Measurements from ENCODE around the gene AHNAK. TPM values are rescaled to one million over a fixed set of nuclear protein-coding genes. Genes with fewer than 3 reads are reported as not detected.
A peak's percentile ranks its signal among the peaks of the same experiment; 100 is the strongest.
"Not testable (repeated sequence)": the region's sequence is repeated elsewhere in the genome, so short reads cannot be mapped to it uniquely, and the experiment has no call there.

Gene AHNAK
- total RNA-seq, 1 donor from 2014 or later = 432 TPM

DNA sequence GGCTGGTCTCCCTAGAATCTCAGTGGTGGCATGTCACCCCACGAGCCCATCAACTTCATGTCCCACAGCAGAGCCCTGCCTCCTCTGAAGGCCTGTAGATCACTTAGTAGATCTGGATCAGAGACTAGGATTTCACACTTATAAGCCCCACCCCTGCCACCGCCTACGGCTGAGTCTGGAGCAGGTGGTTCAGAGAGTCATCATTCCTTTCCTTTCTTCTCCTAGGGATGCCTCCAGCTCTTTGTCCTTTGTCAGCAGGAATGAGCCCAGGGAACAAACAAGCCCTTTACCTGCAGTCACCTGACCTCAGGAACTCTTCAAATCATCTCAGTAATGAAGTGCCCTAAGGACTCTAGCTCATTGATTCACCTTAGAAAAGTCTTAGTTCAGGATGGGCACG is 90.0 kb downstream of the AHNAK start:
- H3K36me3 ChIP-seq (ENCODE audit: control insufficient read depth in 3 of 3, insufficient read depth in 3 of 3, low read length in 3 of 3) = no peaks in the 10 kb centered on the region
- H3K4me3 ChIP-seq (ENCODE audit: low read length in 3 of 3) = no peak overlapping the region
- no peaks in the 10 kb centered on the region for H3K27me3 ChIP-seq (ENCODE audit: control insufficient read depth in 3 of 3, insufficient read depth in 3 of 3, low read length in 3 of 3)
- no peak overlapping the region for H3K9ac ChIP-seq (ENCODE audit: low read depth in 1 of 3, low read length in 3 of 3)
- peaks cover 0 to 3% (median 0%) of the 10 kb centered on the region in 3 donors for H3K4me1 ChIP-seq (ENCODE audit: control insufficient read depth in 3 of 3, insufficient read depth in 3 of 3, low read length in 3 of 3)
- peaks cover 0 to 2% (median 0%) of the 10 kb centered on the region in 3 donors for H3K9me3 ChIP-seq (ENCODE audit: control insufficient read depth in 3 of 3, low read length in 3 of 3)
- H3K27ac ChIP-seq (ENCODE audit: low read depth, low read length) = no peak overlapping the region

DNA sequence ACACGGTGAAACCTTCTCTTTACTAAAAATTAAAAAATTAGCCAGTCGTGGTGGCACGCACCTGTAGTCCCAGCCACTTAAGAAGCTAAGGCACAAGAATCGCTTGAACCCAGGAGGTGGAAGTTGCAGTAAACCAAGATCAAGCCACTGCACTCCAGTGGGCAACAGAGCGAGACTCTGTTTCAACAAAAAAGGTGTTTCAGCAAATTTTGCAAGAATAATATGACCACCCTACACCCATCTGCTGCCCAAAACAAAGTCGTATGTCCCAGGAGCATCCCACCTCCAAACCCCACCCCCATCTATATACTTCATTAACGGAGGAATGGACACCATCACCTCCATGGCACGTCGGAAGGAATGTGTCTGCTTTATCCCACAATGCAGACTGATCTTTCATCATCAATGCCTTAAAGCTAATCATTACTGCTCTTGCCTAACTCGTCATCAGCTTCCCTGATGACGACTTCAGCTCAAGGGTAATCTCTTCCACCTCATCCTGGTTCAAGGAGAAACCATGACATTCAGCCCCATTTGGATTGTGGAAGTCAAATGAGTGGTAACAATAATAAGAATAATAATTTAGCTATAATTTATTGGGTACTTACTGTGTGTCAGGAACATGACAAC is 93.7 kb downstream of the AHNAK start:
- Histone ChIP-seq H3K4me1 (ENCODE audit: control insufficient read depth in 3 of 3, insufficient read depth in 3 of 3, low read length in 3 of 3) (no peaks in the 10 kb centered on the region), H3K27ac (ENCODE audit: low read depth, low read length) (no peak overlapping the region), H3K4me3 (ENCODE audit: low read length in 3 of 3) (no peak overlapping the region), H3K9ac (ENCODE audit: low read depth in 1 of 3, low read length in 3 of 3) (no peak overlapping the region), H3K9me3 (ENCODE audit: control insufficient read depth in 3 of 3, low read length in 3 of 3) (peaks cover 0 to 2% (median 0%) of the 10 kb centered on the region in 3 donors), H3K36me3 (ENCODE audit: control insufficient read depth in 3 of 3, insufficient read depth in 3 of 3, low read length in 3 of 3) (no peaks in the 10 kb centered on the region), H3K27me3 (ENCODE audit: control insufficient read depth in 3 of 3, insufficient read depth in 3 of 3, low read length in 3 of 3) (no peaks in the 10 kb centered on the region)

DNA sequence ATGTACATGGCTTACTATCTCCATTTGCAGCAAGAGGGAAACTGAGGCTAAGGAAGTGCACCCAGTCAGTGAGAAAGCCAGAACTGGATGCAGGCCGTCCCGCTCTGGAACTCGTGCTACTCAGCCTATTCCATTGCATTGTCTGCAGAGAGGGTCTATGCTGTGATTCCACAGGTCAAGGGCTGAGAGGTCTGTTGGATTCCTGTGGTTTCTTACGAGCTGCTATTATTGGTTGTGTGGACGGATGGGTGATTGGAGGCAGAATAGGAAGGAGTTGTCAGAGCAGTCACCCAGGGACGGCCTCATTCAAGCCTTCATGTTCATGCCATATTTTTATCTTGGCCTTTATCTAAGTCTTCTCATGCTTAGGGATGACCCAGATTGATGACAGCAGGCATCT is 94.3 kb downstream of the AHNAK start:
- Histone ChIP-seq H3K27me3 (ENCODE audit: control insufficient read depth in 3 of 3, insufficient read depth in 3 of 3, low read length in 3 of 3) (no peaks in the 10 kb centered on the region), H3K4me3 (ENCODE audit: low read length in 3 of 3) (no peak overlapping the region), H3K4me1 (ENCODE audit: control insufficient read depth in 3 of 3, insufficient read depth in 3 of 3, low read length in 3 of 3) (no peaks in the 10 kb centered on the region), H3K36me3 (ENCODE audit: control insufficient read depth in 3 of 3, insufficient read depth in 3 of 3, low read length in 3 of 3) (no peaks in the 10 kb centered on the region), H3K27ac (ENCODE audit: low read depth, low read length) (no peak overlapping the region), H3K9ac (ENCODE audit: low read depth in 1 of 3, low read length in 3 of 3) (no peak overlapping the region), H3K9me3 (ENCODE audit: control insufficient read depth in 3 of 3, low read length in 3 of 3) (peaks cover 0 to 2% (median 0%) of the 10 kb centered on the region in 3 donors)

DNA sequence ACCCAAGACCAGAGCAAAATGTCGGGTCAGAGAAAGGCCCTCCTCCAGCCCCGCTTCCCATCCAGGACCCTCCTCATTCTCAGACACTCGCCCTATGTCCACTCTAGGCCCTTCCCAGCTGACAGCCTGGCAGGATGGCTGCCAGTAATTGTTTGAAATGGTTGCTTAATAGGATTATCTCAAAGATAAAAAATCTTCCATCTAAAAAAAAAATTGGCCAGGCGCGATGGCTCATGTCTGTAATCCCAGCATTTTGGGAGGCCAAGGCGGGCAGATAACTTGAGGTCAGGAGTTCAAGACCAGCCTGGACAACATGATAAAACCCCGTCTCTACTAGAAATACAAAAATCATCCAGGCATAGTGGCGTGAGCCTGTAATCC is 95.4 kb downstream of the AHNAK start:
- H3K9ac ChIP-seq (ENCODE audit: low read depth in 1 of 3, low read length in 3 of 3) = no peak overlapping the region
- no peaks in the 10 kb centered on the region for H3K36me3 ChIP-seq (ENCODE audit: control insufficient read depth in 3 of 3, insufficient read depth in 3 of 3, low read length in 3 of 3)
- no peak overlapping the region for H3K27ac ChIP-seq (ENCODE audit: low read depth, low read length)
- H3K27me3 ChIP-seq (ENCODE audit: control insufficient read depth in 3 of 3, insufficient read depth in 3 of 3, low read length in 3 of 3) = no peaks in the 10 kb centered on the region
- H3K9me3 ChIP-seq (ENCODE audit: control insufficient read depth in 3 of 3, low read length in 3 of 3) = peaks cover 0 to 2% (median 0%) of the 10 kb centered on the region in 3 donors
- H3K4me1 ChIP-seq (ENCODE audit: control insufficient read depth in 3 of 3, insufficient read depth in 3 of 3, low read length in 3 of 3) = peaks cover 0 to 3% (median 2%) of the 10 kb centered on the region in 3 donors
- no peak overlapping the region for H3K4me3 ChIP-seq (ENCODE audit: low read length in 3 of 3)

DNA sequence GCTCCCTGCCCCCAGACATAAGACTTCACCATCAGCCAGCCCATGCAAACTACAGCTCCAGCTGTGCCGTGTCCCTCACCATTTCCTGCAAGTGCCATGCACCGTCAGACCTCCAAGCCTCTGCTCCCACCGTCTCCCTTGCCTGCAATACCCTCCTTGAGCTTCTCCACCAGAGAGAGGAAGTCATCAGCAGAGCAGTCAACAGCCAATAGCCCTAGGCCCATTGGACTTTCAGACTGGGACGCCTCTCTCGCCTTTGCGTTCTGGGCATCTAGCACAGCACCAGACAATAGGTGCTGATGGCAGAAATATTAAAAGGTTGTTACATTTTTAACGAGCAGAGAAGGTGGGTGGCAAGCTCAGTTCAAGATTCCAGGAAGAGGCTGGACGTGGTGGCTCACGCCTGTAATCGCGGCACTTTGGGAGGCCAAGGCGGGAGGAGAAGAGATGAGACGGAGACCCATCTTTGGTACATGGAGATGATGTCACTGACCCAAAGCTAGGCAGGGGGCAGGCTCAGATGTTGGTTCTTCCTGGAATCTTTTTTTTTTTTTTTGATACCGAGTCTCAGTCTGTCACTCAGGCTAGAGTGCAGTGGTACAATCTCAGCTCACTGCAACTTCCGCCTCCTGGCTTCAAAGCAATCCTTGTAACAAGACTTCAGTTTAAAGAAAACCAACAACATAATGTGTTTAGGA is 95.9 kb downstream of the AHNAK start:
- Histone ChIP-seq H3K4me1 (ENCODE audit: control insufficient read depth in 3 of 3, insufficient read depth in 3 of 3, low read length in 3 of 3) (peaks cover 5 to 7% (median 7%) of the 10 kb centered on the region in 3 donors), H3K27ac (ENCODE audit: low read depth, low read length) (no peak overlapping the region), H3K9ac (ENCODE audit: low read depth in 1 of 3, low read length in 3 of 3) (no peak overlapping the region), H3K36me3 (ENCODE audit: control insufficient read depth in 3 of 3, insufficient read depth in 3 of 3, low read length in 3 of 3) (no peaks in the 10 kb centered on the region), H3K9me3 (ENCODE audit: control insufficient read depth in 3 of 3, low read length in 3 of 3) (no peaks in the 10 kb centered on the region), H3K27me3 (ENCODE audit: control insufficient read depth in 3 of 3, insufficient read depth in 3 of 3, low read length in 3 of 3) (no peaks in the 10 kb centered on the region), H3K4me3 (ENCODE audit: low read length in 3 of 3) (no peak overlapping the region)

DNA sequence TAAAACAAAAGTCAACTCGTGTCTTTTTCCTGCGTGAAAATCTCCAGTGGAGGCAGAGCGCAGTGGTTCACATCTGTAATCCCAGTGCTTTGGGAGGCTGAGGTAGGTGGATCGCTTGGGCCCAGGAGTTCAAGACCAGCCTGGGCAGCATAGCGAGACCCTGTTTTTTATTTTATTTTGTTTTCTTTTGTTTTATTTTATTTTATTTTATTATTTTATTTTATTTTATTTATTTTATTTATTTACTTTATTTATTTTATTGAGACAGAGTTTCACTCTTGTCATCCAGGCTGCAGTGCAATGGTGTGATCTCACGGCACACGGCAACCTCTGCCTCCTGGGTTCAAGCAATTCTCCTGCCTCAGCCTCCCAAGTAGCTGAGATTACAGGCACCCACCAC is 96.7 kb downstream of the AHNAK start:
- H3K36me3 ChIP-seq (ENCODE audit: control insufficient read depth in 3 of 3, insufficient read depth in 3 of 3, low read length in 3 of 3); H3K9ac ChIP-seq (ENCODE audit: low read depth in 1 of 3, low read length in 3 of 3); H3K27me3 ChIP-seq (ENCODE audit: control insufficient read depth in 3 of 3, insufficient read depth in 3 of 3, low read length in 3 of 3); H3K4me3 ChIP-seq (ENCODE audit: low read length in 3 of 3); H3K27ac ChIP-seq (ENCODE audit: low read depth, low read length); H3K9me3 ChIP-seq (ENCODE audit: control insufficient read depth in 3 of 3, low read length in 3 of 3): not testable (repeated sequence)
- peaks cover 11 to 13% (median 11%) of the 10 kb centered on the region in 3 donors for H3K4me1 ChIP-seq (ENCODE audit: control insufficient read depth in 3 of 3, insufficient read depth in 3 of 3, low read length in 3 of 3)

DNA sequence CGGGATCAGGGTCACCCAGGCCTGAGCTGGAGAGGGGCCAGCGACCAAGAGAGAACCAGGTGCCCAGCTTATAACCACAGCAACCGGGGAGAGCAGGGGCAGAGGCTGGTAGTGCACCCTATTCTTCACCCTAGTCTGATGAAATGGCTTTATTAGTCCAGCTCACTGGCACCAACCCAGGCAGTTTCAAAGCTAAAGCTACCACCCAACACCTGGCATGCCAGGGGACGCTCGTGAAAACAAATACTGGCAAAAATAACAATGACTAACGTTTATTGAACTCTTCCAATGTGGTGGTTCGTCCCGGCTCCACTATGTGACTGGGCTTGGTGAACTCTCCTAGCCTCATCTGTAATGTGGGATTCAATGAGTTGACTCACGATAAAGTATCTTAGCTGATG is 97.2 kb downstream of the AHNAK start:
- Histone ChIP-seq H3K27ac (ENCODE audit: low read depth, low read length) (no peak overlapping the region), H3K9me3 (ENCODE audit: control insufficient read depth in 3 of 3, low read length in 3 of 3) (no peaks in the 10 kb centered on the region), H3K4me1 (ENCODE audit: control insufficient read depth in 3 of 3, insufficient read depth in 3 of 3, low read length in 3 of 3) (peaks cover 16% of the 10 kb centered on the region in 3 donors), H3K9ac (ENCODE audit: low read depth in 1 of 3, low read length in 3 of 3) (no peak overlapping the region), H3K4me3 (ENCODE audit: low read length in 3 of 3) (no peak overlapping the region), H3K27me3 (ENCODE audit: control insufficient read depth in 3 of 3, insufficient read depth in 3 of 3, low read length in 3 of 3) (no peaks in the 10 kb centered on the region), H3K36me3 (ENCODE audit: control insufficient read depth in 3 of 3, insufficient read depth in 3 of 3, low read length in 3 of 3) (no peaks in the 10 kb centered on the region)

DNA sequence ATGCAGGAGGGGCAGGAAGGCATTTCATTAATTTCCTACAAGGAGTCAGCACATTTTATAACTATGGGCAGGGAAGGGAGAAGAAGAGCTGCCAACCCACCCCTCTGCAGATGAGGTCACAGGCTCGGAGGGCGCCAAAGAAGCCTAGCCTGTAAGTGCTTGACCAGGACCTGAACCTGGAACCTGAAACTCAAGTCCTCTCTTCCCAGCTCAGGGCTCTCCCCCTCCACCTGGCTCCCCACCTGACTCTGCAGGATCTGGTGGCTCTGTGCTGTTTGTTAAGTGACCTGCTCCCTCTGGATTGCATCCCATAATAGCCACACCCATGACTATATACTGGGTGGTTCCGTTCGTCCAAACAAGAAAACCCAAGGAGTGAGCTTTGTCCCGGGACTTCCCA is 100.5 kb downstream of the AHNAK start:
- Histone ChIP-seq H3K9me3 (ENCODE audit: control insufficient read depth in 3 of 3, low read length in 3 of 3) (no peaks in the 10 kb centered on the region), H3K27me3 (ENCODE audit: control insufficient read depth in 3 of 3, insufficient read depth in 3 of 3, low read length in 3 of 3) (no peaks in the 10 kb centered on the region), H3K27ac (ENCODE audit: low read depth, low read length) (no peak overlapping the region), H3K36me3 (ENCODE audit: control insufficient read depth in 3 of 3, insufficient read depth in 3 of 3, low read length in 3 of 3) (no peaks in the 10 kb centered on the region), H3K9ac (ENCODE audit: low read depth in 1 of 3, low read length in 3 of 3) (no peak overlapping the region), H3K4me1 (ENCODE audit: control insufficient read depth in 3 of 3, insufficient read depth in 3 of 3, low read length in 3 of 3) (peaks cover 23 to 26% (median 24%) of the 10 kb centered on the region in 3 donors), H3K4me3 (ENCODE audit: low read length in 3 of 3) (no peak overlapping the region)

DNA sequence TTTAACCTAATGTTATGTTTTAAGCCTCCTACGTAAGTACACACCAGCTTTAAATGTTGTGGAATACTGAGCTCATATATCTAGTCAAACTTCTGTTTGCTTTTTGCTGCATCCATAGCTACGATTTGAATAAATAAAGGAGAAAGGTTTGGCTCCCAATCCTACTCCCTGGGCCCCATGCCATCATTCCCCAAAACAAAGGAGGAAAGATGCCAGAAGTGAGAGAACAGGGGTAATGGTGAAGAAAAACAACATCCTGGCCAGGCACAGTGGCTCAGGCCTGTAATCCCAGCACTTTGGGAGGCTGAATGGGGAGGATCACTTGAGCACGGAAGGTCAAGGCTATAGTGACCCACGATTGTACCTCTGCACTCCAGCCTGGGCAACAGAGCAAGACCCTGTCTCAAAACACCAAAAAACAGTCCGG is 101.3 kb downstream of the AHNAK start:
- H3K4me1 ChIP-seq (ENCODE audit: control insufficient read depth in 3 of 3, insufficient read depth in 3 of 3, low read length in 3 of 3) = peaks cover 27 to 29% (median 28%) of the 10 kb centered on the region in 3 donors
- peak overlapping the region; percentile 78 for H3K27ac ChIP-seq (ENCODE audit: low read depth, low read length)
- no peaks in the 10 kb centered on the region for H3K9me3 ChIP-seq (ENCODE audit: control insufficient read depth in 3 of 3, low read length in 3 of 3)
- peak overlapping the region in 1 of 3 donors; percentile 75 for H3K9ac ChIP-seq (ENCODE audit: low read depth in 1 of 3, low read length in 3 of 3)
- H3K36me3 ChIP-seq (ENCODE audit: control insufficient read depth in 3 of 3, insufficient read depth in 3 of 3, low read length in 3 of 3) = no peaks in the 10 kb centered on the region
- peak overlapping the region in 2 of 3 donors; percentile 78 to 83 for H3K4me3 ChIP-seq (ENCODE audit: low read length in 3 of 3)
- no peaks in the 10 kb centered on the region for H3K27me3 ChIP-seq (ENCODE audit: control insufficient read depth in 3 of 3, insufficient read depth in 3 of 3, low read length in 3 of 3)

DNA sequence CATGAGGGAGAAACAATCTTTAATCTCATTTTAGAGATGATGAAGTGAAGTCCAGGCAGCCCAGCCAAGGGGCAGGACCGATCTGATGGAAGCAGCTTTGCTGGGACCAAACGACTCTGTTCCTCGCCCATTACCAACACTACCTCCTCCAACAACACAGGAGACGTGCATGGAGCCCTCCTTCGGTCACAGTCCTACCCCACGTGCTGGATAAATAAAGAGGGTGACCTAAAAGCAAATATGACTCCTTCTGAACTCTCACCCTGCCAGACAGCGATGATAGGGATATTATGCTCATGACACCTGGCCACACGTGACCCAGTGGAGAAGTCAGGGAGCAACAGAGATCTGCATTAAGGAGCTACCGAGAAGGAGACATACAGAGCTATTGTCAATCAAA is 101.8 kb downstream of the AHNAK start:
- Histone ChIP-seq H3K27ac (ENCODE audit: low read depth, low read length) (peak overlapping the region; percentile 78), H3K4me3 (ENCODE audit: low read length in 3 of 3) (peak overlapping the region; percentile 66 to 83 (median 78)), H3K36me3 (ENCODE audit: control insufficient read depth in 3 of 3, insufficient read depth in 3 of 3, low read length in 3 of 3) (no peaks in the 10 kb centered on the region), H3K9ac (ENCODE audit: low read depth in 1 of 3, low read length in 3 of 3) (peak overlapping the region; percentile 65 to 80 (median 75)), H3K27me3 (ENCODE audit: control insufficient read depth in 3 of 3, insufficient read depth in 3 of 3, low read length in 3 of 3) (no peaks in the 10 kb centered on the region), H3K4me1 (ENCODE audit: control insufficient read depth in 3 of 3, insufficient read depth in 3 of 3, low read length in 3 of 3) (peaks cover 32 to 33% (median 33%) of the 10 kb centered on the region in 3 donors), H3K9me3 (ENCODE audit: control insufficient read depth in 3 of 3, low read length in 3 of 3) (no peaks in the 10 kb centered on the region)
